ENCODE data around the gene C20orf96.
"Not testable (repeated sequence)": the region's sequence is repeated elsewhere in the genome, so short reads cannot be mapped to it uniquely, and the experiment has no call there.

C20orf96 gene

GRCh38 chr20:278607-279571 lies 11.7 kb downstream of the C20orf96 start:
- no peak for DNase-seq

GRCh38 chr20:278181-278580 lies 12.4 kb downstream of the C20orf96 start:
- no peak for DNase-seq

GRCh38 chr20:277496-277781 lies 13.1 kb downstream of the C20orf96 start:
- no peak for DNase-seq

GRCh38 chr20:276620-277495 lies 13.7 kb downstream of the C20orf96 start:
- no peak for DNase-seq

GRCh38 chr20:275791-276190 lies 14.8 kb downstream of the C20orf96 start:
- DNase-seq = no peak

GRCh38 chr20:273884-274283 lies 16.7 kb downstream of the C20orf96 start:
- DNase-seq = no peak

GRCh38 chr20:272718-273117 lies 17.8 kb downstream of the C20orf96 start:
- DNase-seq = no peak

GRCh38 chr20:271528-271927 lies 19.0 kb downstream of the C20orf96 start:
- DNase-seq = no peak

GRCh38 chr20:271069-271468 lies 19.5 kb downstream of the C20orf96 start:
- no peak for DNase-seq

GRCh38 chr20:270517-270916 lies 20.0 kb downstream of the C20orf96 start:
- DNase-seq = no peak

GRCh38 chr20:266596-267562 lies 23.7 kb downstream of the C20orf96 start:
- DNase-seq = peak; percentile 39

- no peak for DNase-seq
These were observed 26.8 kb downstream of the C20orf96 start for GRCh38 chr20:263701-264100.

GRCh38 chr20:259981-260380 lies 30.6 kb downstream of the C20orf96 start:
- DNase-seq = no peak

GRCh38 chr20:258963-259362 lies 31.6 kb downstream of the C20orf96 start:
- no peak for DNase-seq

GRCh38 chr20:258269-258858 lies 32.2 kb downstream of the C20orf96 start:
- no peak for DNase-seq

- no peak for DNase-seq
These were observed 33.1 kb downstream of the C20orf96 start, which contains the start of gene DEFB132 for GRCh38 chr20:257419-257818. Gene DEFB132 (plus strand): TSS chr20:257724. CDS start chr20:257779, 55 bp downstream.

- DNase-seq = not testable (repeated sequence)
These were observed 37.1 kb downstream of the C20orf96 start for GRCh38 chr20:253447-253846.

- DNase-seq = no peak
These were observed 37.7 kb downstream of the C20orf96 start for GRCh38 chr20:252801-253200.

GRCh38 chr20:251354-251753 lies 39.2 kb downstream of the C20orf96 start:
- no peak for DNase-seq

GRCh38 chr20:242905-243304 lies 47.6 kb downstream of the C20orf96 start:
- DNase-seq = no peak

GRCh38 chr20:237929-238328 lies 52.6 kb downstream of the C20orf96 start:
- no peak for DNase-seq

GRCh38 chr20:237489-237888 lies 53.1 kb downstream of the C20orf96 start:
- DNase-seq = no peak

Data from NCI-H2029 treated with DMSO at 0.1 percent for 48 hours (cell line).